Stomach (tissue), 4 donors: ENCODE results near the gene TRIM14.

Experiments used
- CTCF ChIP-seq, 7 experiments: fragments of 450-650 bp in 4 of 7; fragments of 200-600 bp in 3 of 7; sonication (generic) in 3 of 7; IDR thresholded peaks; one replicate each; pipeline ENCODE4 v1.5.1; 2016 to 2019; ENCODE audit warnings: antibody characterized with exemption in 7 of 7, control low read depth in 2 of 7, mild to moderate bottlenecking in 1 of 7
- EP300 ChIP-seq: sonication (generic); formaldehyde crosslinking; IDR thresholded peaks from one replicate; pipeline ENCODE4 v1.6.1; 2017; ENCODE audit warnings: antibody characterized with exemption
- POLR2A ChIP-seq, 4 donors: fragments of 450-650 bp; IDR thresholded peaks; one replicate each; pipeline ENCODE4 v1.6.1; 2016; ENCODE audit warnings: antibody characterized with exemption in 4 of 4, control low read depth in 2 of 4, mild to moderate bottlenecking in 1 of 4, moderate library complexity in 1 of 4

- TF ChIP-seq CTCF (IDR thresholded peaks at IDR 0.05) (no peak), POLR2A (IDR thresholded peaks at IDR 0.05) (no peak), EP300 (no peak)
These were observed 38.4 kb upstream of the TRIM14 start for GRCh38 chr9:98157372-98157771.
